Measurements from ENCODE around the gene TRIO. TPM values are rescaled to one million over a fixed set of nuclear protein-coding genes. Genes with fewer than 3 reads are reported as not detected.

TRIO gene
- total and polyA plus RNA-seq, 2 donors (not counting 3 experiments of a cell fraction or from before 2014, with no cell fraction given): 82.9 to 248 TPM

- no peaks in the 10 kb centered on the region for H3K9me1 ChIP-seq (replicated peaks; ENCODE audit: control insufficient read depth, extremely low read depth, insufficient read depth, low read length)
- H3K4me1 ChIP-seq (ENCODE audit: control insufficient read depth, extremely low read depth, insufficient read depth, low read length): no peaks in the 10 kb centered on the region
- peak; percentile 37 for FAIRE-seq
- no peak overlapping the region for H3K4me3 ChIP-seq (replicated peaks in 1 of 3; ENCODE audit: insufficient read depth in 1 of 3, low read depth in 1 of 3, low read length in 3 of 3)
- peaks cover 6 to 19% of the 10 kb centered on the region in 2 experiments for H3K36me3 ChIP-seq (ENCODE audit: control insufficient read depth in 2 of 2, extremely low read depth in 1 of 2, insufficient read depth in 2 of 2, low read length in 2 of 2)
- intact Hi-C loops (cut with micrococcal nuclease): loop anchor here (5.0 kb wide), 1 partner anchor 314 kb away; no protein-coding TSS in a partner anchor
- BruUV-seq (replicated peaks): no TSS peak
- H2AFZ ChIP-seq (ENCODE audit: low read depth, low read length): no peak overlapping the region
- peaks cover 66% of the 10 kb centered on the region for H3K79me2 ChIP-seq (ENCODE audit: control insufficient read depth, insufficient read depth, low read length)
- no peaks in the 10 kb centered on the region for H3K9me3 ChIP-seq (replicated peaks; ENCODE audit: control insufficient read depth, insufficient read depth, low read length)
- H4K20me1 ChIP-seq (replicated peaks; ENCODE audit: control insufficient read depth, extremely low read depth, insufficient read depth, low read length): peaks cover 4% of the 10 kb centered on the region
- TF ChIP-seq, protein P1, sequence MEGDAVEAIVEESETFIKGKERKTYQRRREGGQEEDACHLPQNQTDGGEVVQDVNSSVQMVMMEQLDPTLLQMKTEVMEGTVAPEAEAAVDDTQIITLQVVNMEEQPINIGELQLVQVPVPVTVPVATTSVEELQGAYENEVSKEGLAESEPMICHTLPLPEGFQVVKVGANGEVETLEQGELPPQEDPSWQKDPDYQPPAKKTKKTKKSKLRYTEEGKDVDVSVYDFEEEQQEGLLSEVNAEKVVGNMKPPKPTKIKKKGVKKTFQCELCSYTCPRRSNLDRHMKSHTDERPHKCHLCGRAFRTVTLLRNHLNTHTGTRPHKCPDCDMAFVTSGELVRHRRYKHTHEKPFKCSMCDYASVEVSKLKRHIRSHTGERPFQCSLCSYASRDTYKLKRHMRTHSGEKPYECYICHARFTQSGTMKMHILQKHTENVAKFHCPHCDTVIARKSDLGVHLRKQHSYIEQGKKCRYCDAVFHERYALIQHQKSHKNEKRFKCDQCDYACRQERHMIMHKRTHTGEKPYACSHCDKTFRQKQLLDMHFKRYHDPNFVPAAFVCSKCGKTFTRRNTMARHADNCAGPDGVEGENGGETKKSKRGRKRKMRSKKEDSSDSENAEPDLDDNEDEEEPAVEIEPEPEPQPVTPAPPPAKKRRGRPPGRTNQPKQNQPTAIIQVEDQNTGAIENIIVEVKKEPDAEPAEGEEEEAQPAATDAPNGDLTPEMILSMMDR (IDR thresholded peaks at IDR 0.05; ENCODE audit: extremely low read depth in 1 of 2, insufficient read depth in 1 of 2, low read depth in 1 of 2, low read length in 2 of 2): peak in 1 of 2 donors; percentile 36
- no peak for TF ChIP-seq MAX (IDR thresholded peaks at IDR 0.05; ENCODE audit: insufficient read depth, insufficient read length)
- no peak for TF ChIP-seq EZH2 (IDR thresholded peaks at IDR 0.05; ENCODE audit: borderline replicate concordance, low read depth, low read length, severe bottlenecking)
- TF ChIP-seq JUN (IDR thresholded peaks at IDR 0.05; ENCODE audit: borderline replicate concordance, insufficient read depth, insufficient read length, low read depth): no peak
- POLR2A ChIA-PET: no interaction called here
- dilution Hi-C loops (cut with MboI; ENCODE audit: extremely low pct_ligation_motif_present, low sequenced_read_pairs): no loop called here
- no peak overlapping the region for H3K9ac ChIP-seq (replicated peaks; ENCODE audit: extremely low read depth, insufficient read depth, low read length)
- H3K27me3 ChIP-seq (ENCODE audit: control insufficient read depth in 2 of 2, insufficient read depth in 2 of 2, low read length in 2 of 2): no peaks in the 10 kb centered on the region
- DNase-seq (ENCODE audit: low read depth, low spot score): peak; percentile 21
- no peak overlapping the region for H3K27ac ChIP-seq (ENCODE audit: insufficient read depth, low read depth, low read length)
- CTCF ChIA-PET: interaction anchor here (0.6 to 0.9 kb wide), 2 partner anchors 25 to 174 kb away, joined by 3 read pairs; no protein-coding TSS in a partner anchor
- H3K4me2 ChIP-seq (ENCODE audit: insufficient read depth, low read length): no peak overlapping the region
Observed at GRCh38 chr5:14326035-14326903, 183.1 kb downstream of the TRIO start.
